ENCODE data around the gene SLC26A8.
"Not testable (repeated sequence)": the region's sequence is repeated elsewhere in the genome, so short reads cannot be mapped to it uniquely, and the experiment has no call there.

SLC26A8 gene

GRCh38 chr6:36038120-36038876 is 13.9 kb upstream of the SLC26A8 start:
- no peak overlapping the region for H3K4me3 ChIP-seq (ENCODE audit: low read depth, low read length)
- TF ChIP-seq CTCF (IDR thresholded peaks at IDR 0.05; ENCODE audit: low read depth, low read length): no peak

- H3K4me3 ChIP-seq (ENCODE audit: low read depth, low read length): no peak overlapping the region
- TF ChIP-seq CTCF (IDR thresholded peaks at IDR 0.05; ENCODE audit: low read depth, low read length): no peak
These were observed 10.8 kb upstream of the SLC26A8 start for GRCh38 chr6:36035225-36035624.

DNA sequence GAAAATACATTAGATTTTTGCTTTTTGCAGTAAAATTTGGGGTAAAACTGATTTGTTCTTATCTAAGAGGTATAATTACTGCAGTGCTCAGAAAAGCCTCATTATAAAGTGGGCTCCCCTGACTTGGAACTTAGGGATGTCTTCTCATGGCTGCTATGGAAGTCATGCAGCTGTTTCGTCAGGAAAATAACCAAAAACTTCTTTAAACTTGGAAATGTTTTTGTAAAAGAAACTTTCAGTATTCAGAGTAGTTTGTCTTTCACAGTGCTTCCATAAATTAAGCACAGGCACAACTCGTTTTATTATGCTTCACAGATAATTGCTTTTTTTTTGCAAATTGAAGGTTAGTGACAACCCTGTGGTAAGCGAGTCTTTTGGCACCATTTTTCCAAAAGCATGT is 10.0 kb upstream of the SLC26A8 start:
- no peak for TF ChIP-seq CTCF (IDR thresholded peaks at IDR 0.05; ENCODE audit: low read depth, low read length)
- no peak overlapping the region for H3K4me3 ChIP-seq (ENCODE audit: low read depth, low read length)

DNA sequence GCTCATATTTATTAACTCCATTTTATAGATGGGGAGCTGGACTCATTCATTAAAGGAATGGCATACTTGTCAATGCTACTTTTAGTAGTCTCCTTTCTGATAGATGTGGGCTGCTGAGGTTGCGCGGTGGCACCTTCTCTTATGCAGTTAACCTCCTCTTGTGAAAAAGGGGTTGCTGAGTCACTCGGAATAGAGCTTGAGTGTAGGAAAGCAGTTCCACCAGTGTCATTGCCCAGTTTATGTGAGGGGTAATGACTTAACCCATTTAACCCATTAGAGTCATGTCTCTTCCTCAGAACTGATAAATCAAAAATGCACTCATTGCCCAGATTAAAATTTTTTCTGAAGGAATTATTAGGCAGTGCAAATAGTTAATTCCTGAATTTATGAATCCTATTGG is 9.5 kb upstream of the SLC26A8 start:
- TF ChIP-seq CTCF (IDR thresholded peaks at IDR 0.05; ENCODE audit: low read depth, low read length): no peak
- no peak overlapping the region for H3K4me3 ChIP-seq (ENCODE audit: low read depth, low read length)

GRCh38 chr6:36033144-36033543 is 8.7 kb upstream of the SLC26A8 start:
- not testable (repeated sequence) for H3K4me3 ChIP-seq (ENCODE audit: low read depth, low read length)

DNA sequence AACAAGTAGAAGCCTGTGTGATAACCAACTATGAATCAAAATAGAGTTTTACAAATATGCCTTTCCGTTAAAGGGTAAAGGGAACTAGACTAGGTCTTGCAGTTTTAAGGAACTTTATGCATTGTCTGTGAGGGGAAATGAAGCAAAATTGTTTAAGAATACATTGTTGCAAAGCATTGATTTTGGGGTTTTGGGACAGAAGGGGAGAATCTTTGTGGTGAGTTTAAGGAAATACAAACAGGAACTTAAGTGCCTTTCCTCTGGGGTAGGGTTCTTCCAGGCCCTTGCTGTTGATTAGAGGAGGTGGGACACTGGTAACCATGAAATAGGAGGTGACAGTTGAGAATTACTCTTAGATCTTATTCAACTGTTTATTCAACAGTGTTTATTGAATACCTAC is 7.8 kb upstream of the SLC26A8 start:
- TF ChIP-seq CTCF (IDR thresholded peaks at IDR 0.05; ENCODE audit: low read depth, low read length): no peak
- H3K4me3 ChIP-seq (ENCODE audit: low read depth, low read length): no peak overlapping the region

DNA sequence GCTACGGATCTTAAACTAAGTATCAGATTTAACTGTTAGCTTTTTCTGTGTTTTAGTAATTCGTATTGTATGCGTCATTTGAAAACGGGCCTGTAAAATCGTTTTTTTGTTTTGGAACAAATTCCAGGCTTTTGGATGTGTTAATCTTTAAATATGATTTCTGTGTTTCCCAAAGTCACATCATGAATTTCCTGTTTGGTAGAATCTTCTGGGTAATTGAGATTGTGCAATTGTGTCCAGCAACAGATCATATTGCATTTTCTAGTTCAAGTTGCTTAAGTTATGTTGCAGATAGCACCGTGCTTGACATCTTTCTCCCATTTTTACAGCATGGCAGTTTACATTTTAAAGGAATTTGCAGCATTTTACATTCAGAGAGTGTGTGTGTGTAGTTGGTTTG is 5.0 kb upstream of the SLC26A8 start:
- TF ChIP-seq CTCF (IDR thresholded peaks at IDR 0.05; ENCODE audit: low read depth, low read length): no peak
- H3K4me3 ChIP-seq (ENCODE audit: low read depth, low read length): peak overlapping the region; percentile 97

DNA sequence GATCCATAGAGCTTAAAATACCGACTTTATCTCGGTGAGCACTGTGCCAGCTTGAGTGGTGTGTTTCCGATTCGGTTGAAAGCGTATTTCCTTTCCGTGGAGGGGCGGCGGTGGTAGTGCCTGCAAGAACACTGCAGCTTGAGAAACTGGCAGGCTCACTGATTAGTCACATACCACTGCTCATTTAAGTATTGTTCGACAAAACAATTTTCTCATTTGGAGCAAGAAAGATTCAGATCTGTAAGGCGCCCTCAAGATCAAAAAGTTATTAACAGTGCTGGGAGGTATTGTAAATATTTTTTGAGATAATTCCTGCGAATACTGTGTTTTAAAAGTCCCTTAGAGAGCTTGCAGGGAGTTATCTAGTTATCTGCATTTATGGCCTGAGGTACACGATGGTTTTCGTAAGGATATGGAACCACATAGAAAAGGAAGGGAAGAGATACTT is 4.5 kb upstream of the SLC26A8 start:
- no peak for TF ChIP-seq CTCF (IDR thresholded peaks at IDR 0.05; ENCODE audit: low read depth, low read length)
- peak overlapping the region; percentile 97 for H3K4me3 ChIP-seq (ENCODE audit: low read depth, low read length)

Data from WI38 (cell line).